Neural progenitor cell (in vitro differentiated cells): ENCODE measurements around the gene LDLRAD2. TPM values are rescaled to one million over a fixed set of nuclear protein-coding genes. Genes with fewer than 3 reads are reported as not detected.
"Not testable (repeated sequence)": the region's sequence is repeated elsewhere in the genome, so short reads cannot be mapped to it uniquely, and the experiment has no call there.

ENCODE experiments used
- DNase-seq: peaks from one replicate; pipeline ENCODE4 v3.0.0-alpha.2; 2016; ENCODE audit warnings: low spot score
- H2AFZ ChIP-seq: fragments of 200-600 bp; sonication (generic); replicated peaks from 2 replicates; pipeline ENCODE4 v1.6.1; 2016; ENCODE audit warnings: antibody characterized with exemption
- H3F3A ChIP-seq: fragments of 200-600 bp; sonication (generic); 2 replicates; pipeline ENCODE4 v1.6.1; 2016; ENCODE audit warnings: antibody characterized with exemption, low read depth
- H3K27ac ChIP-seq: fragments of 200-600 bp; sonication (generic); 2 replicates; pipeline ENCODE4 v1.5.1; 2016; ENCODE audit warnings: mild to moderate bottlenecking
- H3K27me3 ChIP-seq: fragments of 200-600 bp; sonication (generic); 2 replicates; pipeline ENCODE4 v1.6.1; 2016; ENCODE audit warnings: mild to moderate bottlenecking, moderate library complexity
- H3K36me3 ChIP-seq: fragments of 200-600 bp; sonication (generic); 2 replicates; pipeline ENCODE4 v1.5.1; 2016
- H3K4me1 ChIP-seq: fragments of 200-600 bp; sonication (generic); 2 replicates; pipeline ENCODE4 v1.6.1; 2016; ENCODE audit warnings: mixed run types
- H3K4me2 ChIP-seq: fragments of 200-600 bp; sonication (generic); 2 replicates; pipeline ENCODE4 v1.6.1; 2016
- H3K4me3 ChIP-seq: fragments of 200-600 bp; sonication (generic); 2 replicates; pipeline ENCODE4 v1.5.1; 2016
- H3K79me2 ChIP-seq: fragments of 200-600 bp; sonication (generic); 2 replicates; pipeline ENCODE4 v1.6.1; 2016; ENCODE audit warnings: low read depth
- H3K9ac ChIP-seq: fragments of 200-600 bp; sonication (generic); 2 replicates; pipeline ENCODE4 v1.6.1; 2016
- H3K9me3 ChIP-seq: fragments of 200-600 bp; sonication (generic); 2 replicates; pipeline ENCODE4 v1.5.1; 2016; ENCODE audit warnings: low read depth
- H4K20me1 ChIP-seq: fragments of 200-600 bp; sonication (generic); 2 replicates; pipeline ENCODE4 v1.6.1; 2016; ENCODE audit warnings: low read depth
- H3K27ac Mint-ChIP-seq: 3 replicates; pipeline ENCODE4 v1.8.0; 2021; ENCODE audit warnings: mixed read lengths
- H3K27me3 Mint-ChIP-seq: 2 replicates; pipeline ENCODE4 v1.8.0; 2022; ENCODE audit warnings: low read depth, mild to moderate bottlenecking, inconsistent platforms, moderate library complexity, mixed read lengths; ENCODE audit not compliant: insufficient read depth
- H3K36me3 Mint-ChIP-seq: 3 replicates; pipeline ENCODE4 v1.8.0; 2021; ENCODE audit warnings: mixed read lengths
- H3K4me1 Mint-ChIP-seq: 3 replicates; pipeline ENCODE4 v1.8.0; 2021; ENCODE audit warnings: mixed read lengths
- H3K4me3 Mint-ChIP-seq: 3 replicates; pipeline ENCODE4 v1.8.0; 2021; ENCODE audit warnings: mild to moderate bottlenecking, moderate library complexity, mixed read lengths
- H3K9me3 Mint-ChIP-seq: 3 replicates; pipeline ENCODE4 v1.8.0; 2020; ENCODE audit warnings: mixed read lengths
- CTCF ChIP-seq: fragments of 200-600 bp; sonication (generic); IDR thresholded peaks from 2 replicates; pipeline ENCODE4 v1.5.1; 2017; ENCODE audit warnings: antibody characterized with exemption, mild to moderate bottlenecking
- EZH2 ChIP-seq: fragments of 200-600 bp; sonication (generic); IDR thresholded peaks from 2 replicates; pipeline ENCODE4 v1.6.1; 2017; ENCODE audit warnings: antibody characterized with exemption, mild to moderate bottlenecking, moderate library complexity
- EZH2phosphoT487 ChIP-seq: fragments of 200-600 bp; sonication (generic); IDR thresholded peaks from 2 replicates; pipeline ENCODE4 v1.6.1; 2017; ENCODE audit warnings: antibody characterized with exemption
- total RNA-seq: library from RNA; depleted of rRNA; stranded (reverse); fragments of >200 nt; gene quantifications from 2 replicates; pipeline ENCODE4 v1.2.3, GENCODE V29; 2015; ENCODE audit warnings: low replicate concordance

The LDLRAD2 gene
- total RNA-seq, 1 donor from 2014 or later, result 0.67 TPM

GRCh38 chr1:21775985-21776562 lies 36.0 kb upstream of the LDLRAD2 start:
- Histone ChIP-seq H3K9me3 (no peaks in the 10 kb centered on the region), H3K36me3 (no peaks in the 10 kb centered on the region), H3K79me2 (peaks cover 100% of the 10 kb centered on the region), H3K9ac (no peak overlapping the region), H3K4me1 (no peaks in the 10 kb centered on the region), H3K4me3 (no peak overlapping the region), H3K27ac (no peak overlapping the region), H3K27me3 (no peaks in the 10 kb centered on the region), H2AFZ (no peak overlapping the region), H3K4me2 (no peak overlapping the region), H4K20me1 (peaks cover 16% of the 10 kb centered on the region), H3F3A (no peaks in the 10 kb centered on the region)
- H3K27ac Mint-ChIP-seq, result no peak overlapping the region
- H3K4me3 Mint-ChIP-seq, result no peak overlapping the region
- H3K36me3 Mint-ChIP-seq, result peaks cover 19% of the 10 kb centered on the region
- TF ChIP-seq EZH2, result no peak
- no peak for TF ChIP-seq CTCF
- TF ChIP-seq EZH2phosphoT487, result no peak
- no peak for DNase-seq
- peaks cover 6% of the 10 kb centered on the region for H3K4me1 Mint-ChIP-seq
- H3K9me3 Mint-ChIP-seq, result peaks cover 8% of the 10 kb centered on the region
- peaks cover 3% of the 10 kb centered on the region for H3K27me3 Mint-ChIP-seq

- H3K4me3 Mint-ChIP-seq, H3K9ac ChIP-seq, H3K27me3 ChIP-seq, H3F3A ChIP-seq, H3K4me2 ChIP-seq, DNase-seq, H3K36me3 ChIP-seq, H3K9me3 Mint-ChIP-seq, H2AFZ ChIP-seq, H3K9me3 ChIP-seq, H3K4me1 ChIP-seq, H3K27ac Mint-ChIP-seq, H3K4me3 ChIP-seq, H3K27me3 Mint-ChIP-seq, H3K27ac ChIP-seq: not testable (repeated sequence)
- peaks cover 19% of the 10 kb centered on the region for H3K36me3 Mint-ChIP-seq
- Histone ChIP-seq H3K79me2 (peaks cover 100% of the 10 kb centered on the region), H4K20me1 (peaks cover 25% of the 10 kb centered on the region)
- H3K4me1 Mint-ChIP-seq, result peaks cover 12% of the 10 kb centered on the region
Observed at GRCh38 chr1:21776925-21777324, 35.1 kb upstream of the LDLRAD2 start.

GRCh38 chr1:21778405-21778727 lies 33.7 kb upstream of the LDLRAD2 start:
- H3K4me3 ChIP-seq, result no peak overlapping the region
- no peaks in the 10 kb centered on the region for H3K27me3 ChIP-seq
- peaks cover 30% of the 10 kb centered on the region for H4K20me1 ChIP-seq
- Mint-ChIP-seq H3K4me1 (peaks cover 12% of the 10 kb centered on the region), H3K36me3 (peaks cover 19% of the 10 kb centered on the region), H3K9me3 (peaks cover 8% of the 10 kb centered on the region), H3K4me3 (no peak overlapping the region), H3K27ac (no peak overlapping the region), H3K27me3 (peaks cover 3% of the 10 kb centered on the region)
- H2AFZ ChIP-seq, result no peak overlapping the region
- H3K4me1 ChIP-seq, result peaks cover 5% of the 10 kb centered on the region
- no peak overlapping the region for H3K9ac ChIP-seq
- no peak for DNase-seq
- no peaks in the 10 kb centered on the region for H3K36me3 ChIP-seq
- H3K9me3 ChIP-seq, result no peaks in the 10 kb centered on the region
- TF ChIP-seq EZH2phosphoT487, result no peak
- TF ChIP-seq EZH2, result no peak
- no peak for TF ChIP-seq CTCF
- H3F3A ChIP-seq, result peaks cover 14% of the 10 kb centered on the region
- H3K4me2 ChIP-seq, result no peak overlapping the region
- H3K27ac ChIP-seq, result no peak overlapping the region
- peaks cover 93% of the 10 kb centered on the region for H3K79me2 ChIP-seq

GRCh38 chr1:21779613-21780521 lies 32.2 kb upstream of the LDLRAD2 start:
- H3K4me2 ChIP-seq, result no peak overlapping the region

More at GRCh38 chr1:21779613-21780521, 32.2 kb upstream of the LDLRAD2 start:
- peak overlapping the region; percentile 55 for H3K4me3 Mint-ChIP-seq
- no peak overlapping the region for H2AFZ ChIP-seq
- H3K27me3 Mint-ChIP-seq, result no peaks in the 10 kb centered on the region
- no peak for DNase-seq
- H3K27ac ChIP-seq, result no peak overlapping the region
- H4K20me1 ChIP-seq, result peaks cover 30% of the 10 kb centered on the region
- peaks cover 8% of the 10 kb centered on the region for H3K9me3 Mint-ChIP-seq
- H3K4me1 ChIP-seq, result peaks cover 5% of the 10 kb centered on the region
- peaks cover 78% of the 10 kb centered on the region for H3K79me2 ChIP-seq
- no peak overlapping the region for H3K4me3 ChIP-seq
- no peaks in the 10 kb centered on the region for H3K9me3 ChIP-seq
- H3K27me3 ChIP-seq, result peaks cover 10% of the 10 kb centered on the region
- H3K27ac Mint-ChIP-seq, result no peak overlapping the region
- peaks cover 19% of the 10 kb centered on the region for H3F3A ChIP-seq
- H3K36me3 ChIP-seq, result no peaks in the 10 kb centered on the region
- H3K9ac ChIP-seq, result no peak overlapping the region
- no peak for TF ChIP-seq EZH2
- peaks cover 16% of the 10 kb centered on the region for H3K4me1 Mint-ChIP-seq
- peaks cover 19% of the 10 kb centered on the region for H3K36me3 Mint-ChIP-seq
